ENCODE data around the gene FBXL15.

Gene FBXL15

GRCh38 chr10:102409604-102410428, 10.8 kb upstream of the FBXL15 start:
- peak overlapping the region; percentile 41 for H3K4me3 ChIP-seq (ENCODE audit: low read depth, low read length)

GRCh38 chr10:102410429-102411073, 10.1 kb upstream of the FBXL15 start:
- H3K4me3 ChIP-seq (ENCODE audit: low read depth, low read length), result peak overlapping the region; percentile 41

GRCh38 chr10:102411341-102412255, 9.0 kb upstream of the FBXL15 start:
- H3K4me3 ChIP-seq (ENCODE audit: low read depth, low read length), result peak overlapping the region; percentile 41

GRCh38 chr10:102412293-102412692, 8.3 kb upstream of the FBXL15 start:
- no peak overlapping the region for H3K4me3 ChIP-seq (ENCODE audit: low read depth, low read length)

- H3K4me3 ChIP-seq (ENCODE audit: low read depth, low read length), result no peak overlapping the region
These were observed 7.5 kb upstream of the FBXL15 start for GRCh38 chr10:102413053-102413705.

- no peak overlapping the region for H3K4me3 ChIP-seq (ENCODE audit: low read depth, low read length)
These were observed 6.7 kb upstream of the FBXL15 start for GRCh38 chr10:102413806-102414561.

GRCh38 chr10:102414749-102415148, 5.9 kb upstream of the FBXL15 start:
- H3K4me3 ChIP-seq (ENCODE audit: low read depth, low read length), result no peak overlapping the region

- H3K4me3 ChIP-seq (ENCODE audit: low read depth, low read length), result no peak overlapping the region
These were observed 4.4 kb upstream of the FBXL15 start for GRCh38 chr10:102416283-102416682.

- no peak overlapping the region for H3K4me3 ChIP-seq (ENCODE audit: low read depth, low read length)
These were observed 3.9 kb upstream of the FBXL15 start for GRCh38 chr10:102416695-102417094.

GRCh38 chr10:102418622-102419268, 1.9 kb upstream of the FBXL15 start, which contains the start of gene PSD:
Gene PSD, minus strand, starts transcription at chr10:102418785. Its CDS starts 1,747 bp downstream, at chr10:102417038.
- H3K4me3 ChIP-seq (ENCODE audit: low read depth, low read length), result peak within 1 kb of the TSS; percentile 89

- peak overlapping the region; percentile 89 for H3K4me3 ChIP-seq (ENCODE audit: low read depth, low read length)
These were observed 1.1 kb upstream of the FBXL15 start for GRCh38 chr10:102419269-102420180.

GRCh38 chr10:102420181-102420713, 389 bp upstream of the FBXL15 start:
- H3K4me3 ChIP-seq (ENCODE audit: low read depth, low read length), result peak overlapping the region; percentile 89

- peak overlapping the region; percentile 89 for H3K4me3 ChIP-seq (ENCODE audit: low read depth, low read length)
These were observed 796 bp downstream of the FBXL15 start for GRCh38 chr10:102421507-102421756.

GRCh38 chr10:102421757-102422512, 1.3 kb downstream of the FBXL15 start:
- H3K4me3 ChIP-seq (ENCODE audit: low read depth, low read length), result peak overlapping the region; percentile 89

- no peak overlapping the region for H3K4me3 ChIP-seq (ENCODE audit: low read depth, low read length)
These were observed 2.0 kb downstream of the FBXL15 start for GRCh38 chr10:102422545-102423129.

- H3K4me3 ChIP-seq (ENCODE audit: low read depth, low read length), result no peak overlapping the region
These were observed 2.8 kb downstream of the FBXL15 start for GRCh38 chr10:102423372-102423968.

- no peak overlapping the region for H3K4me3 ChIP-seq (ENCODE audit: low read depth, low read length)
These were observed 3.5 kb downstream of the FBXL15 start for GRCh38 chr10:102424145-102424544.
